ENCODE measurements around the gene KRT75. TPM values are rescaled to one million over a fixed set of nuclear protein-coding genes. Genes with fewer than 3 reads are reported as not detected.

Gene KRT75
- total RNA-seq, 2 experiments from 2014 or later = not detected

DNA sequence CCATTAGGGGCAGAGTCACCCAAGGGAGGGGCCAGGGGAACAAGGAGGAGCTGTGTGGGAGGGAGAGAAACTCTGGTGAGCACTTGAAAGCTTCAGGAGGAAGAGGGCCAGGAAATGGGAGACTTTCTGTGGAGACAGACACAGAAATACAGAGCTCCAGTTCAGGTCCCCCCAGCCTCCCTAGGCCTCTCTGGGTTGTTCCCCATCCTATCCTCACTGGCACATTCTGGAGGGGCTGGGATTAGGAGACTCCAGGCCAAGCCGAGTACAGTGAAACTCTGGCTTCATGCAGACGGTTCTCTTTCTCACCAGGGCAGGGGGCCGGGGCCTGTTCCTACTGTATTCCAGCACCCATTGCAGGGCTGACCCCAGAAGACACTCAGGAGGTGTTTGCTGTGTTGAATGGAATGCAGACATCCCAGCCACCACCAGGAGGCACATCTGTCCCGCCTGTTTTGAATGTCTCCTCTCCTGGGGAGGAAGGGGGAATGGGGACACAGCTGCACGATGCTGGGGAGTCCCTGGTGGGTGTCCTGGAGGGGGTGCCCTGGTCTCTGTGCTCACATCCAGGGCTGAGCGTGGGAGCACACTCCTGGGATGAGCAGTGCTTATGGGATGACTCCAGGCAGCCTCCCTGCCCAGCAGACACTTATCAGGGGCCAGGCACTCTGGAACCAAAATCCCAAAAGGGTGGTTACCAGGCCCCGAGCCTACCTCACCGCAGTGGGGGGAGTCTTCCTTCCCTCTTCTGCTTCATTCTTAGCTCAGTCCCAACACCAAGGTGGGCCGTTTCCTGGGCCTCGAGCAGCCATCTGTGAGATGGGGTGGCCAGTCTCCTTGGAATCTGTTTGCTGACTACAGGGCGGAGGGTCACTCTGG, 43.2 kb downstream of the KRT75 start:
- Mint-ChIP-seq H3K4me1 (ENCODE audit: low read depth) (no peaks in the 10 kb centered on the region), H3K36me3 (ENCODE audit: low read depth) (no peaks in the 10 kb centered on the region), H3K27me3 (no peaks in the 10 kb centered on the region), H3K4me3 (no peak overlapping the region), H3K9me3 (no peaks in the 10 kb centered on the region), H3K27ac (no peak overlapping the region)
- intact Hi-C loops (cut with micrococcal nuclease) = no loop called here
- ChIA-PET CTCF (interaction anchor here (1.0 to 1.4 kb wide), 2 partner anchors 18 to 29 kb away, joined by 3 to 7 read pairs; no protein-coding TSS in a partner anchor), POLR2A (no interaction called here)
- ATAC-seq = no peak
- peak; percentile 23 for DNase-seq
- TF ChIP-seq, protein P1, sequence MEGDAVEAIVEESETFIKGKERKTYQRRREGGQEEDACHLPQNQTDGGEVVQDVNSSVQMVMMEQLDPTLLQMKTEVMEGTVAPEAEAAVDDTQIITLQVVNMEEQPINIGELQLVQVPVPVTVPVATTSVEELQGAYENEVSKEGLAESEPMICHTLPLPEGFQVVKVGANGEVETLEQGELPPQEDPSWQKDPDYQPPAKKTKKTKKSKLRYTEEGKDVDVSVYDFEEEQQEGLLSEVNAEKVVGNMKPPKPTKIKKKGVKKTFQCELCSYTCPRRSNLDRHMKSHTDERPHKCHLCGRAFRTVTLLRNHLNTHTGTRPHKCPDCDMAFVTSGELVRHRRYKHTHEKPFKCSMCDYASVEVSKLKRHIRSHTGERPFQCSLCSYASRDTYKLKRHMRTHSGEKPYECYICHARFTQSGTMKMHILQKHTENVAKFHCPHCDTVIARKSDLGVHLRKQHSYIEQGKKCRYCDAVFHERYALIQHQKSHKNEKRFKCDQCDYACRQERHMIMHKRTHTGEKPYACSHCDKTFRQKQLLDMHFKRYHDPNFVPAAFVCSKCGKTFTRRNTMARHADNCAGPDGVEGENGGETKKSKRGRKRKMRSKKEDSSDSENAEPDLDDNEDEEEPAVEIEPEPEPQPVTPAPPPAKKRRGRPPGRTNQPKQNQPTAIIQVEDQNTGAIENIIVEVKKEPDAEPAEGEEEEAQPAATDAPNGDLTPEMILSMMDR (IDR thresholded peaks at IDR 0.05) = peak; percentile 42

DNA sequence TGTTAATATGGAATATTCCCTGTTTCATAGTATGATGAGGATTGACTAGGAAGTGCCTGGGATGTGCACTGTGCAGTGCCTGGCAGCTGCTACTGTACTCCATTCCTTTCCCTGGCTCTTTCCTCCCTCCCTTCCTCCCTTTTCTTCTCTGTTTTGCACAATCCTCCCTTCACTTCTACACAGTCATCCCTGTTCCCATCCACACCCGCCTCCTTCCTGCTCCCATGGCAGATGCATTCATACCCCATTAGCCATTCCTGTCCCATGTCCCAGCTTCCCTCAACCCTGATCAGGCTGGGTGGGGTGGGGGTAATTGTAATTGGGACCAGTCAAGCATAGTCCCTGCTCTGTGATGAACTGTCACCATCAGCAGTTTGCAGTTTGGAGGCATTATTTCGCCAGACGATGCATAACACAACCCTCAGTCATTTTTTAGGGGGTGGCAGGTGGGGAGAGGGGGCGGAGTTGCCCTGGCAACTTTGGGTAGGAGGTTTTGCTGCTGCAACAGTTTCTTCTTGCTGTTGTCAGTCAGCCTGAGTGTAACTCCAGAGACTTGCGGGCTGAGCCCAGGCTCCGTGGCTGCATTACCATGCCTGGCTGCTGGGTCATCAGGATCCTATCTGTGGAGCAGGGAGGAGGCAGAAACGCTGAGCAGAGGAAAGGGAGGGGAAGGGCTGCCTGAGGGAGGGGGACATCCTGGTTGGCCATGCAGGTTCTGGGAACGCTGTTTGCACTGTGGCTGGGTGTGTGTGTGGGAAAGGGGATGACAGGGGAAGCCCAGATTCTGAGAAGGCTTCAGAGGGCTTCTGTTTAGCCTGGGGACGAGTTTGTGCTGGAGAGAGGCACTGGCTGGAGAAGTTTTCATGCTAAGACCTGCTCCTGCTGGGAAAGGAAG, 44.6 kb downstream of the KRT75 start:
- H3K27me3 Mint-ChIP-seq = no peaks in the 10 kb centered on the region
- TF ChIP-seq, protein P1 (IDR thresholded peaks at IDR 0.05) = no peak
- CTCF ChIA-PET = interaction anchor here (1.4 kb wide), 1 partner anchor 17 kb away, joined by 3 read pairs; no protein-coding TSS in a partner anchor

DNA sequence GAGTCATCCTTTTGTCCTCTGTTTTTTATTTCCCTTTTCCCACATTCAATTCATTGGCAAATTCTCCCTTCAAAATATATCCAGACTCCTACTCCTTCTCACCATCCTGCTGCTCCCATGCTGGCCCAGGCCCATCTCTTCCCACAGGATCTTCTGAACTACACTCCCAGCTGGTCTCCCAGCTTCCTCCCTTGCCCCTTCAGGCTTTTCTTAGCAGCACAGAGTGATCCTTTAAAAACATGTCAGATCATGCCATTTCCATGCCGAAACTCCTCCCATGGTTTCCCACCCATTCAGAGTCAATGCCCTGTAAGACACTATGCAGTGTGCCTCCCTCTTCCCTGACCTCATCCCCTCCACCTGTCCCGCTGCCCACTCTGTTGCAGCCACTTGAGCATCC, 46.3 kb downstream of the KRT75 start:
- no peaks in the 10 kb centered on the region for H3K36me3 Mint-ChIP-seq (ENCODE audit: low read depth)
- ATAC-seq = no peak
- CTCF ChIA-PET = interaction anchor here (1.3 kb wide), 1 partner anchor 483 kb away, joined by 3 read pairs; no protein-coding TSS in a partner anchor
- no peak overlapping the region for H3K27ac Mint-ChIP-seq
- no peak overlapping the region for H3K4me3 Mint-ChIP-seq
- H3K4me1 Mint-ChIP-seq (ENCODE audit: low read depth) = peaks cover 7% of the 10 kb centered on the region
- no peak for DNase-seq
- intact Hi-C loops (cut with micrococcal nuclease) = loop anchor here (10.0 kb wide), 1 partner anchor 587 kb away; no protein-coding TSS in a partner anchor
- TF ChIP-seq, protein P1 (IDR thresholded peaks at IDR 0.05) = no peak
- POLR2A ChIA-PET = interaction anchor here (0.6 kb wide), 1 partner anchor 36 kb away, joined by 3 read pairs; no protein-coding TSS in a partner anchor
- H3K9me3 Mint-ChIP-seq = no peaks in the 10 kb centered on the region
- H3K27me3 Mint-ChIP-seq = no peaks in the 10 kb centered on the region

More for the DNA sequence above, 44.6 kb downstream of the KRT75 start:
- H3K4me1 Mint-ChIP-seq (ENCODE audit: low read depth) = no peaks in the 10 kb centered on the region
- no peak overlapping the region for H3K27ac Mint-ChIP-seq
- intact Hi-C loops (cut with micrococcal nuclease) = loop anchor here (10.0 kb wide), 1 partner anchor 585 kb away; no protein-coding TSS in a partner anchor
- DNase-seq (no peak), ATAC-seq (no peak)
- no peak overlapping the region for H3K4me3 Mint-ChIP-seq
- no peaks in the 10 kb centered on the region for H3K9me3 Mint-ChIP-seq
- H3K36me3 Mint-ChIP-seq (ENCODE audit: low read depth) = no peaks in the 10 kb centered on the region
- POLR2A ChIA-PET = no interaction called here

DNA sequence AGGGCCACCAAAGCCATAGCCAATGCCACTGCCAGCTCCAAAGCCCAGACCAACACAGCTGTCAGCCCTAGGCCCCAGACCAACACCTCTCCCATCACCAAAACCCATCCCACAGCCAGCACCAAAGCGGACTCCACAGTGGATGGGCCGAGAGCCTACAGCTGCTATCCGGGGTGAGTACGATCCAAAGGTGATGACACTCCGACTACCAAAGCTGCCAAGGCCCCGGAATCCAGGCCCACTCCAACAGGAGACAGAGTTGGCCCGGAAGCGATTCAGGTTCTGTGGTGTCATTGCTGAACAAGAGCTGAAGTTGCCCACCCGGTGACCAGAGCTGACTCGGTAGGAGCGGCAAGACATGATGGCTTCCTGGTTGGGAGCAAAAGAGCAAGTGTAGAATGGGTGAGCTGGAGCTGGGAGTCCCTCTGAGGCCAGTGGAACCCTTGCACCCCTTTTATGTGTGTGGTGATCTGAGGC, 48.9 kb downstream of the KRT75 start, which contains the start of gene KRT84:
Gene KRT84, minus strand, starts transcription at position 427 of the 477 bp plus-strand sequence. Its CDS starts 67 bp downstream, at position 360.
- no peaks in the 10 kb centered on the region for H3K36me3 Mint-ChIP-seq (ENCODE audit: low read depth)
- CTCF ChIA-PET = interaction anchor here (1.0 to 2.0 kb wide), 4 partner anchors 12 to 230 kb away, joined by 3 to 6 read pairs (median 4); no protein-coding TSS in a partner anchor
- peaks cover 13% of the 10 kb centered on the region for H3K4me1 Mint-ChIP-seq (ENCODE audit: low read depth)
- H3K4me3 Mint-ChIP-seq = no peak within 1 kb of the TSS
- DNase-seq (no peak), ATAC-seq (no peak)
- POLR2A ChIA-PET = no interaction called here
- intact Hi-C loops (cut with micrococcal nuclease) = loop anchor here (10.0 kb wide), 1 partner anchor 590 kb away; no protein-coding TSS in a partner anchor
- H3K27ac Mint-ChIP-seq = no peak within 1 kb of the TSS
- no peaks in the 10 kb centered on the region for H3K27me3 Mint-ChIP-seq
- no peaks in the 10 kb centered on the region for H3K9me3 Mint-ChIP-seq
- TF ChIP-seq, protein P1 (IDR thresholded peaks at IDR 0.05) = no peak

Data from activated CD8-positive, alpha-beta T cell treated with anti-CD3 and anti-CD28 coated beads for 36 hours (primary cell).